ENCODE measurements around the gene NUP98. TPM values are rescaled to one million over a fixed set of nuclear protein-coding genes. Genes with fewer than 3 reads are reported as not detected.

The NUP98 gene
- total RNA-seq, 2 experiments from 2014 or later, result 102 to 115 TPM

GRCh38 chr11:3826721-3827120 is 29.4 kb upstream of the NUP98 start:
- TF ChIP-seq CTCF (conservative IDR thresholded peaks at IDR 0.05; ENCODE audit: low read length), result no peak
- TF ChIP-seq EZH2phosphoT487 (IDR thresholded peaks at IDR 0.05; ENCODE audit: borderline replicate concordance, low read depth, low read length), result no peak
- intact Hi-C loops (cut with micrococcal nuclease; ENCODE audit: unreplicated experiment), result no loop called here
- Histone ChIP-seq H2AFZ (ENCODE audit: low read length) (no peak overlapping the region), H3K4me3 (ENCODE audit: low read depth, low read length, poor library complexity, severe bottlenecking) (no peak overlapping the region), H4K20me1 (ENCODE audit: insufficient read depth, low read length) (no peaks in the 10 kb centered on the region), H3K9me2 (ENCODE audit: insufficient read depth, low read length) (no peaks in the 10 kb centered on the region), H3K27ac (ENCODE audit: low read depth, low read length, poor library complexity, severe bottlenecking) (no peak overlapping the region), H3K9me3 (ENCODE audit: low read length) (no peaks in the 10 kb centered on the region), H3K4me1 (ENCODE audit: insufficient read depth, low read length, poor library complexity, severe bottlenecking) (no peaks in the 10 kb centered on the region), H3K4me2 (ENCODE audit: low read length) (no peak overlapping the region), H3K36me3 (ENCODE audit: insufficient read depth, low read length) (peaks cover 63% of the 10 kb centered on the region), H3K79me2 (ENCODE audit: insufficient read depth, low read depth, low read length) (no peaks in the 10 kb centered on the region; the same call in 1 of the 2 replicates)
- no TSS peak for BruUV-seq (replicated peaks)
- no peak for DNase-seq (ENCODE audit: low spot score)
- POLR2A ChIA-PET, result no interaction called here
- CTCF ChIA-PET (ENCODE audit: unreplicated experiment), result interaction anchor here (1.1 kb wide), 1 partner anchor 10 kb away, joined by 3 read pairs; no protein-coding TSS in a partner anchor

GRCh38 chr11:3825473-3826154 is 28.3 kb upstream of the NUP98 start:
- intact Hi-C loops (cut with micrococcal nuclease; ENCODE audit: unreplicated experiment), result no loop called here
- CTCF ChIA-PET (ENCODE audit: unreplicated experiment), result interaction anchor here (0.9 to 1.1 kb wide), 2 partner anchors 16 to 235 kb away, joined by 4 read pairs; no protein-coding TSS in a partner anchor
- TSS peak; percentile 40 for BruUV-seq (replicated peaks)
- Histone ChIP-seq H3K27ac (ENCODE audit: low read depth, low read length, poor library complexity, severe bottlenecking) (no peak overlapping the region), H3K4me1 (ENCODE audit: insufficient read depth, low read length, poor library complexity, severe bottlenecking) (no peaks in the 10 kb centered on the region), H3K79me2 (ENCODE audit: insufficient read depth, low read depth, low read length) (no peaks in the 10 kb centered on the region), H3K36me3 (ENCODE audit: insufficient read depth, low read length) (peaks cover 52% of the 10 kb centered on the region), H3K4me2 (ENCODE audit: low read length) (no peak overlapping the region), H3K9me2 (ENCODE audit: insufficient read depth, low read length) (no peaks in the 10 kb centered on the region), H4K20me1 (ENCODE audit: insufficient read depth, low read length) (no peaks in the 10 kb centered on the region), H3K4me3 (ENCODE audit: low read depth, low read length, poor library complexity, severe bottlenecking) (no peak overlapping the region), H2AFZ (ENCODE audit: low read length) (no peak overlapping the region), H3K9me3 (ENCODE audit: low read length) (no peaks in the 10 kb centered on the region)
- TF ChIP-seq EZH2phosphoT487 (IDR thresholded peaks at IDR 0.05; ENCODE audit: borderline replicate concordance, low read depth, low read length) (no peak), CTCF (conservative IDR thresholded peaks at IDR 0.05; ENCODE audit: low read length) (no peak)
- POLR2A ChIA-PET, result interaction anchor here (1.0 to 1.4 kb wide), 2 partner anchors 12 to 29 kb away, joined by 3 to 6 read pairs; no protein-coding TSS in a partner anchor
- no peak for DNase-seq (ENCODE audit: low spot score)

Measured in OCI-LY7 (cell line).